Brain microvascular endothelial cell (primary cell): ENCODE measurements around the gene CAPN5.

Experiments used
- DNase-seq: peaks from one replicate; pipeline ENCODE4 v3.0.0-alpha.2; 2020
- H3K27ac ChIP-seq: fragments of 250-450 bp; sonication (Bioruptor Pico); 2 replicates; pipeline ENCODE4 v1.5.1; 2020; ENCODE audit warnings: mild to moderate bottlenecking, moderate library complexity
- H3K27me3 ChIP-seq: fragments of 250-450 bp; sonication (Bioruptor Pico); replicated peaks from 2 replicates; pipeline ENCODE4 v1.5.1; 2020; ENCODE audit warnings: mild to moderate bottlenecking
- H3K36me3 ChIP-seq: fragments of 250-450 bp; sonication (Bioruptor Pico); replicated peaks from 2 replicates; pipeline ENCODE4 v1.5.1; 2020; ENCODE audit warnings: mild to moderate bottlenecking
- H3K4me3 ChIP-seq: 2 replicates; pipeline ENCODE4 v1.5.1; 2011; ENCODE audit warnings: low read depth, mild to moderate bottlenecking, control low read depth, low read length, moderate library complexity
- CTCF ChIP-seq: IDR thresholded peaks from 2 replicates; pipeline ENCODE4 v1.5.1; 2011; ENCODE audit warnings: low read depth, mild to moderate bottlenecking, moderate library complexity, low read length, control low read depth, inconsistent platforms; ENCODE audit errors: missing control alignments
- in situ Hi-C: cut with HindIII; loops from 2 replicates; pipeline ENCODE4 v1.10.0; 2017; ENCODE audit warnings: low sequenced_read_pairs, low pct_ligation_motif_present

Gene CAPN5

GRCh38 chr11:77163271-77163670 is 96.5 kb downstream of the CAPN5 start:
- DNase-seq: no peak
- no peak for TF ChIP-seq CTCF
- H3K4me3 ChIP-seq: no peak overlapping the region
- in situ Hi-C loops: no loop called here
- H3K36me3 ChIP-seq: no peaks in the 10 kb centered on the region
- no peaks in the 10 kb centered on the region for H3K27me3 ChIP-seq
- no peak overlapping the region for H3K27ac ChIP-seq

- DNase-seq: no peak
- H3K27ac ChIP-seq: no peak overlapping the region
- no peak for TF ChIP-seq CTCF
- in situ Hi-C loops: no loop called here
- no peaks in the 10 kb centered on the region for H3K27me3 ChIP-seq
- H3K36me3 ChIP-seq: no peaks in the 10 kb centered on the region
- H3K4me3 ChIP-seq: no peak overlapping the region
These were observed 98.3 kb downstream of the CAPN5 start for GRCh38 chr11:77165066-77165465.

GRCh38 chr11:77166021-77166420 is 99.2 kb downstream of the CAPN5 start:
- in situ Hi-C loops: no loop called here
- no peaks in the 10 kb centered on the region for H3K27me3 ChIP-seq
- no peaks in the 10 kb centered on the region for H3K36me3 ChIP-seq
- no peak overlapping the region for H3K4me3 ChIP-seq
- H3K27ac ChIP-seq: no peak overlapping the region
- TF ChIP-seq CTCF: no peak
- no peak for DNase-seq

GRCh38 chr11:77167111-77167626 is 100.4 kb downstream of the CAPN5 start:
- no peak for DNase-seq
- H3K36me3 ChIP-seq: no peaks in the 10 kb centered on the region
- H3K4me3 ChIP-seq: no peak overlapping the region
- TF ChIP-seq CTCF: no peak
- in situ Hi-C loops: no loop called here
- no peak overlapping the region for H3K27ac ChIP-seq
- H3K27me3 ChIP-seq: no peaks in the 10 kb centered on the region

- in situ Hi-C loops: no loop called here
- Histone ChIP-seq H3K4me3 (no peak overlapping the region), H3K27me3 (no peaks in the 10 kb centered on the region), H3K27ac (no peak overlapping the region), H3K36me3 (no peaks in the 10 kb centered on the region)
- no peak for TF ChIP-seq CTCF
- no peak for DNase-seq
These were observed 101.0 kb downstream of the CAPN5 start for GRCh38 chr11:77167791-77168190.

GRCh38 chr11:77170107-77170506 is 103.3 kb downstream of the CAPN5 start:
- no peaks in the 10 kb centered on the region for H3K27me3 ChIP-seq
- no peak overlapping the region for H3K27ac ChIP-seq
- H3K36me3 ChIP-seq: no peaks in the 10 kb centered on the region
- no peak overlapping the region for H3K4me3 ChIP-seq
- TF ChIP-seq CTCF: no peak
- DNase-seq: no peak
- in situ Hi-C loops: no loop called here
